Smooth muscle cell (in vitro differentiated cells): ENCODE measurements around the gene AFF3. TPM values are rescaled to one million over a fixed set of nuclear protein-coding genes. Genes with fewer than 3 reads are reported as not detected.
A peak's percentile ranks its signal among the peaks of the same experiment; 100 is the strongest.

Experiments used
- DNase-seq: peaks from one replicate; lab custom pipeline; 2025; ENCODE audit not compliant: unreplicated experiment; lab: John Stamatoyannopoulos, UW
- H2AFZ ChIP-seq: fragments of 200-600 bp; sonication (generic); 2 replicates; pipeline ENCODE4 v1.6.0; 2016; ENCODE audit warnings: antibody characterized with exemption, low read depth, mild to moderate bottlenecking
- H3F3A ChIP-seq: fragments of 200-600 bp; sonication (generic); 2 replicates; pipeline ENCODE4 v1.6.0; 2017; ENCODE audit warnings: antibody characterized with exemption, low read depth
- H3K27ac ChIP-seq: fragments of 200-600 bp; sonication (generic); 2 replicates; pipeline ENCODE4 v1.5.1; 2016; ENCODE audit warnings: low read depth, mild to moderate bottlenecking
- H3K27me3 ChIP-seq: fragments of 200-600 bp; sonication (generic); 2 replicates; pipeline ENCODE4 v1.6.1; 2016; ENCODE audit warnings: low read depth, mild to moderate bottlenecking
- H3K36me3 ChIP-seq: fragments of 200-600 bp; sonication (generic); 2 replicates; pipeline ENCODE4 v1.5.1; 2016; ENCODE audit warnings: low read depth
- H3K4me1 ChIP-seq: fragments of 200-600 bp; sonication (generic); 2 replicates; pipeline ENCODE4 v1.5.1; 2016; ENCODE audit warnings: low read depth
- H3K4me2 ChIP-seq: fragments of 200-600 bp; sonication (generic); 2 replicates; pipeline ENCODE4 v1.6.0; 2016; ENCODE audit warnings: mild to moderate bottlenecking
- H3K4me3 ChIP-seq: fragments of 200-600 bp; sonication (generic); 2 replicates; pipeline ENCODE4 v1.5.1; 2016; ENCODE audit warnings: mild to moderate bottlenecking
- H3K79me2 ChIP-seq: fragments of 200-600 bp; sonication (generic); 2 replicates; pipeline ENCODE4 v1.6.0; 2016; ENCODE audit warnings: low read depth, mild to moderate bottlenecking
- H3K9ac ChIP-seq: fragments of 200-600 bp; sonication (generic); 2 replicates; pipeline ENCODE4 v1.6.0; 2016; ENCODE audit warnings: low read depth
- H3K9me3 ChIP-seq: fragments of 200-600 bp; sonication (generic); replicated peaks from 2 replicates; pipeline ENCODE4 v1.5.1; 2016; ENCODE audit warnings: low read depth
- H4K20me1 ChIP-seq: fragments of 200-600 bp; sonication (generic); 2 replicates; pipeline ENCODE4 v1.6.0; 2016; ENCODE audit warnings: low read depth
- CTCF ChIP-seq: fragments of 200-600 bp; sonication (generic); IDR thresholded peaks from 2 replicates; pipeline ENCODE4 v1.5.1; 2017; ENCODE audit warnings: borderline replicate concordance, mild to moderate bottlenecking, antibody characterized with exemption; ENCODE audit not compliant: insufficient read depth, poor library complexity, severe bottlenecking
- WGBS: methylation state at CpG from one replicate; pipeline ENCODE4 v1.1.7; 2016; ENCODE audit warnings: low lambda C conversion rate; 5-methylcytosine and 5-hydroxymethylcytosine counted together
- polyA plus RNA-seq: library from polyadenylated mRNA; unstranded; fragments of >200 nt; fragmentation: Nextera tagmentation; extraction: Ambion mirVana; gene quantifications from 2 replicates; pipeline ENCODE4 v1.2.1, GENCODE V29; 2016
- total RNA-seq: library from RNA; depleted of rRNA; stranded (reverse); fragments of >200 nt; gene quantifications from 2 replicates; pipeline ENCODE4 v1.2.3, GENCODE V29; 2014

Gene AFF3
- total and polyA plus RNA-seq, 2 experiments from 2014 or later = 0.27 to 0.39 TPM

GRCh38 chr2:99648178-99648844 is 494.1 kb downstream of the AFF3 start:
- Histone ChIP-seq H4K20me1 (no peaks in the 10 kb centered on the region), H3K4me1 (no peaks in the 10 kb centered on the region), H3K36me3 (no peaks in the 10 kb centered on the region), H3K9ac (peak overlapping the region; percentile 61), H3K4me3 (no peak overlapping the region), H3K4me2 (peak overlapping the region; percentile 50), H3K27ac (peak overlapping the region; percentile 82), H3K79me2 (no peaks in the 10 kb centered on the region), H3K9me3 (no peaks in the 10 kb centered on the region), H3F3A (peaks cover 5% of the 10 kb centered on the region), H2AFZ (no peak overlapping the region), H3K27me3 (no peaks in the 10 kb centered on the region)
- DNase-seq = no peak
- TF ChIP-seq CTCF = no peak
- WGBS = 34% methylated on average over 4 of the region's 4 CpGs

- H4K20me1 ChIP-seq = no peaks in the 10 kb centered on the region
- WGBS = 100% methylated on average over 2 of the region's 2 CpGs
Observed at GRCh38 chr2:99645960-99646359, 496.4 kb downstream of the AFF3 start.

GRCh38 chr2:99644419-99644787 is 498.0 kb downstream of the AFF3 start:
- Histone ChIP-seq H2AFZ (no peak overlapping the region), H4K20me1 (no peaks in the 10 kb centered on the region), H3K27me3 (no peaks in the 10 kb centered on the region), H3F3A (peaks cover 5% of the 10 kb centered on the region), H3K4me3 (no peak overlapping the region), H3K9ac (no peak overlapping the region), H3K9me3 (no peaks in the 10 kb centered on the region), H3K4me2 (no peak overlapping the region), H3K79me2 (no peaks in the 10 kb centered on the region), H3K36me3 (no peaks in the 10 kb centered on the region), H3K4me1 (no peaks in the 10 kb centered on the region), H3K27ac (no peak overlapping the region)
- 66% methylated on average over 5 of the region's 5 CpGs for WGBS
- no peak for TF ChIP-seq CTCF
- DNase-seq = no peak

More at GRCh38 chr2:99645960-99646359, 496.4 kb downstream of the AFF3 start:
- H3K27ac ChIP-seq = no peak overlapping the region
- H2AFZ ChIP-seq = no peak overlapping the region
- H3K27me3 ChIP-seq = no peaks in the 10 kb centered on the region
- no peaks in the 10 kb centered on the region for H3K4me1 ChIP-seq
- no peak overlapping the region for H3K9ac ChIP-seq
- H3K79me2 ChIP-seq = no peaks in the 10 kb centered on the region
- DNase-seq = no peak
- H3K9me3 ChIP-seq = no peaks in the 10 kb centered on the region
- no peak for TF ChIP-seq CTCF
- no peak overlapping the region for H3K4me2 ChIP-seq
- H3K36me3 ChIP-seq = no peaks in the 10 kb centered on the region
- H3F3A ChIP-seq = peaks cover 5% of the 10 kb centered on the region
- no peak overlapping the region for H3K4me3 ChIP-seq
